ENCODE measurements around the gene STX1A. TPM values are rescaled to one million over a fixed set of nuclear protein-coding genes. Genes with fewer than 3 reads are reported as not detected.
"Not testable (repeated sequence)": the region's sequence is repeated elsewhere in the genome, so short reads cannot be mapped to it uniquely, and the experiment has no call there.

STX1A gene
- total RNA-seq, 4 donors from 2014 or later = 2.9 to 9.2 (median 4.6) TPM

- WGBS, 2 donors = 81 to 86% methylated on average over 18 to 19 of the region's 19 CpGs
- DNase-seq (ENCODE audit: low spot score in 2 of 2) = no peak
- H3K4me3 ChIP-seq (ENCODE audit: low read depth, poor library complexity, severe bottlenecking) = no peak overlapping the region
- intact Hi-C loops (cut with DNase I; ENCODE audit: low total_unique reads) = no loop called here
- no peak for TF ChIP-seq POLR2A (IDR thresholded peaks at IDR 0.05)
- no peak for TF ChIP-seq CTCF (IDR thresholded peaks at IDR 0.05)
Observed at GRCh38 chr7:73669288-73669701, 50.2 kb downstream of the STX1A start.

GRCh38 chr7:73668886-73669230 is 50.6 kb downstream of the STX1A start:
- no peak overlapping the region for H3K4me3 ChIP-seq (ENCODE audit: low read depth, poor library complexity, severe bottlenecking)
- intact Hi-C loops (cut with DNase I; ENCODE audit: low total_unique reads) = no loop called here

GRCh38 chr7:73668103-73668885 is 51.2 kb downstream of the STX1A start:
- intact Hi-C loops (cut with DNase I; ENCODE audit: low total_unique reads) = no loop called here
- peak overlapping the region; percentile 41 for H3K4me3 ChIP-seq (ENCODE audit: low read depth, poor library complexity, severe bottlenecking)
- no peak for TF ChIP-seq CTCF (IDR thresholded peaks at IDR 0.05)
- TF ChIP-seq POLR2A (IDR thresholded peaks at IDR 0.05) = no peak
- 1 to 2% methylated on average over 20 to 52 of the region's 52 CpGs for WGBS, 2 donors
- DNase-seq (ENCODE audit: low spot score in 2 of 2) = peak in 1 of 2 donors; percentile 84

More at GRCh38 chr7:73668886-73669230, 50.6 kb downstream of the STX1A start:
- no peak for DNase-seq (ENCODE audit: low spot score in 2 of 2)
- no peak for TF ChIP-seq CTCF (IDR thresholded peaks at IDR 0.05)
- TF ChIP-seq POLR2A (IDR thresholded peaks at IDR 0.05) = no peak
- 27 to 28% methylated on average over 5 of the region's 5 CpGs for WGBS, 2 donors

- H3K4me3 ChIP-seq (ENCODE audit: low read depth, poor library complexity, severe bottlenecking) = peak within 1 kb of the TSS; percentile 41
- no peak for TF ChIP-seq POLR2A (IDR thresholded peaks at IDR 0.05)
- TF ChIP-seq CTCF (IDR thresholded peaks at IDR 0.05) = no peak
- WGBS, 2 donors = 3 to 4% methylated on average over 37 to 42 of the region's 79 CpGs
- DNase-seq (ENCODE audit: low spot score in 2 of 2) = peak; percentile 84 to 97
- intact Hi-C loops (cut with DNase I; ENCODE audit: low total_unique reads) = no loop called here
Observed at GRCh38 chr7:73667344-73668102, 51.9 kb downstream of the STX1A start, which contains the start of gene VPS37D. TSS of gene VPS37D (plus strand) at chr7:73667831. CDS start at chr7:73667959, 128 bp downstream.

GRCh38 chr7:73663033-73663432 is 56.4 kb downstream of the STX1A start:
- TF ChIP-seq CTCF (IDR thresholded peaks at IDR 0.05) (no peak), POLR2A (IDR thresholded peaks at IDR 0.05) (no peak)
- no peak overlapping the region for H3K4me3 ChIP-seq (ENCODE audit: low read depth, poor library complexity, severe bottlenecking)
- intact Hi-C loops (cut with DNase I; ENCODE audit: low total_unique reads) = no loop called here
- DNase-seq (ENCODE audit: low spot score in 2 of 2) = no peak

- DNase-seq (ENCODE audit: low spot score in 2 of 2); intact Hi-C loops (cut with DNase I; ENCODE audit: low total_unique reads); H3K4me3 ChIP-seq (ENCODE audit: low read depth, poor library complexity, severe bottlenecking): not testable (repeated sequence)
- WGBS, 2 donors = 35 to 36% methylated on average over 4 of the region's 4 CpGs
Observed at GRCh38 chr7:73660594-73660993, 58.9 kb downstream of the STX1A start.
